WERI-Rb-1 (cell line): ENCODE data around the gene LMO7.

Source experiments
- DNase-seq: peaks from one replicate; pipeline ENCODE4 v3.0.0-alpha.2; 2020
- H3K27ac ChIP-seq: fragments of 250-450 bp; sonication (Bioruptor Pico); 2 replicates; pipeline ENCODE4 v1.5.1; 2020; ENCODE audit warnings: mild to moderate bottlenecking, moderate library complexity
- H3K27me3 ChIP-seq: fragments of 250-450 bp; sonication (Bioruptor Pico); 2 replicates; pipeline ENCODE4 v1.5.1; 2021; ENCODE audit warnings: mild to moderate bottlenecking, low read depth, moderate library complexity; ENCODE audit not compliant: insufficient read depth, severe bottlenecking
- H3K36me3 ChIP-seq: fragments of 250-450 bp; sonication (Bioruptor Pico); 2 replicates; pipeline ENCODE4 v1.5.1; 2020; ENCODE audit warnings: mild to moderate bottlenecking, moderate library complexity
- H3K4me3 ChIP-seq: 2 replicates; pipeline ENCODE4 v1.5.1; 2011; ENCODE audit warnings: low read depth, mild to moderate bottlenecking, control low read depth, low read length
- H3K9me3 ChIP-seq: fragments of 250-450 bp; sonication (Bioruptor Pico); 2 replicates; pipeline ENCODE4 v1.5.1; 2021; ENCODE audit warnings: mild to moderate bottlenecking, moderate library complexity; ENCODE audit not compliant: severe bottlenecking
- CTCF ChIP-seq: IDR thresholded peaks from 2 replicates; pipeline ENCODE4 v1.5.1; 2011; ENCODE audit warnings: low read depth, mild to moderate bottlenecking, control low read depth, inconsistent platforms, low read length

Gene LMO7

DNA sequence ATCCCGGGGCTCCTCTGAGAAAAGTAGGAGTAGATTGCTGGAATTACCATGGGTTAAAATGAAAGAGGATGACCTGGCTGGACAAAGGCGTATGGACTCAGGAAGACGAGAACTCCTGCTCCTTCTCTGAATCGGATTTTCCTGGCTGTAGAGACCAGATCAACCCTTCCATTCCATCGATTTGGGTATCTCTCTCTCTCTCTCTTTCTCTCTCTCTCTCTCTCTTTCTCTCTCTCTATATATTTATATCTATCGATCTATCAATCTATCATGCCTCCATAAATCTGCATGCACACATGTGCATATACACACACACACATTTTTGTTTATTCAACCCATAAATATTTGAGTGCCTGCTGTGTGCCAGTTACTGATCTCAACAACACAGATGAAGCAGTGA, 234.9 kb downstream of the LMO7 start:
- H3K36me3 ChIP-seq = no peaks in the 10 kb centered on the region
- no peak overlapping the region for H3K27ac ChIP-seq
- H3K9me3 ChIP-seq = no peaks in the 10 kb centered on the region
- no peaks in the 10 kb centered on the region for H3K27me3 ChIP-seq
- no peak for DNase-seq
- no peak for TF ChIP-seq CTCF
- no peak overlapping the region for H3K4me3 ChIP-seq

DNA sequence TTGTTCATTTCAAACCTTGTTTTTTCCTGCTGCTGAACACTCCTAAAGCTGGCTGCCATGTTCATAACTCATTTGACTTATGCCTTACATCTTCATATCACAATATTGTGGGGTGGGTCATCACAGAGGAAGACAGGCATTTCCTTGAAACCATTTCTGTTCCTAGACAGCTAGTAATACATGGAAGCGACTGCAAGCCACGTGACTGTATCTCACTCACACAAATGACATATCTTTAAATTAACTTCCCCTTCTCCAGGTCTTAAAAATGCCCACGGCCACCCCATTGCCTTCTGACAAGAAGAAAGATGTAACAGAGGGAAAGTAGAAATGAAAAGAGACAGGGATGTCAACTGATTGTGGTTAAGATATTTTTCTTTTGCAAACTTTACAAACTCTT, 236.8 kb downstream of the LMO7 start:
- TF ChIP-seq CTCF = no peak
- no peak overlapping the region for H3K27ac ChIP-seq

DNA sequence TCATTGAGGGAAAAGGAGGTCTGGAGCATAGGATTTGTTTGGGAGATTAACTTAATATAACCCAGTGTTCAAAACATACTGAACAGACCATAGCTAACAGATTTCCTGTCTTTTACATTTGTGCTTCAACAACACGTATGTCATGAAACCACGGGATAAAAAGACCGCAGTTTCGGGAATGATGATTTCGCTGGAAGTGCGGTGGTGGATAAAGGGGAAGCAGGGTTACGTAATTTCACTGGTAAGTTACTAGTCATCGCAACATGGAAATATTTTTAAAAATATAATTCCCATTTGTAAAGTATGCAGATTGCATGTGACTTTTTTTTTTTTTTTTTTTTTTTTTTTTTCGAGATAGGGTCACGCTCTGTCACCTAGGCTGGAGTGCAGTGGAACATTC, 237.4 kb downstream of the LMO7 start:
- TF ChIP-seq CTCF = no peak
- no peak overlapping the region for H3K27ac ChIP-seq
- no peaks in the 10 kb centered on the region for H3K27me3 ChIP-seq
- no peak for DNase-seq
- no peak overlapping the region for H3K4me3 ChIP-seq
- H3K9me3 ChIP-seq = no peaks in the 10 kb centered on the region
- no peaks in the 10 kb centered on the region for H3K36me3 ChIP-seq

More for the DNA sequence above, 236.8 kb downstream of the LMO7 start:
- no peak for DNase-seq
- no peaks in the 10 kb centered on the region for H3K27me3 ChIP-seq
- H3K36me3 ChIP-seq = no peaks in the 10 kb centered on the region
- H3K9me3 ChIP-seq = no peaks in the 10 kb centered on the region
- no peak overlapping the region for H3K4me3 ChIP-seq

GRCh38 chr13:75875450-75875849, 239.3 kb downstream of the LMO7 start:
- no peak for TF ChIP-seq CTCF
- no peak overlapping the region for H3K4me3 ChIP-seq

GRCh38 chr13:75876142-75877050, 240.3 kb downstream of the LMO7 start:
- peak overlapping the region; percentile 29 for H3K4me3 ChIP-seq
- H3K27ac ChIP-seq = no peak overlapping the region
- no peaks in the 10 kb centered on the region for H3K36me3 ChIP-seq
- no peaks in the 10 kb centered on the region for H3K9me3 ChIP-seq
- no peaks in the 10 kb centered on the region for H3K27me3 ChIP-seq
- peak; percentile 30 for DNase-seq
- peak; percentile 58 for TF ChIP-seq CTCF

More at GRCh38 chr13:75875450-75875849, 239.3 kb downstream of the LMO7 start:
- H3K27ac ChIP-seq = no peak overlapping the region
- H3K9me3 ChIP-seq = no peaks in the 10 kb centered on the region
- DNase-seq = no peak
- H3K27me3 ChIP-seq = no peaks in the 10 kb centered on the region
- no peaks in the 10 kb centered on the region for H3K36me3 ChIP-seq
